Mesenteric fat pad (tissue), 1 donor: ENCODE results near the gene WDR27. TPM values are rescaled to one million over a fixed set of nuclear protein-coding genes. Genes with fewer than 3 reads are reported as not detected.
"Not testable (repeated sequence)": the region's sequence is repeated elsewhere in the genome, so short reads cannot be mapped to it uniquely, and the experiment has no call there.

Source experiments
- DNase-seq: peaks from one replicate; pipeline ENCODE4 v3.0.0-alpha.2; 2020; ENCODE audit warnings: low spot score
- total RNA-seq: library from RNA; stranded (reverse); fragmentation: NEBNext Ultra II Directional; extraction: Animal tissue kit (Norgen Biotek cat#: 25700); gene quantifications from one replicate; pipeline ENCODE4 v1.2.1, GENCODE V29; 2021
- donor health status: DM: yes; HTN: yes; CAD: no.

Gene WDR27
- total RNA-seq, 1 donor from 2014 or later: 24.6 TPM

- no peak for DNase-seq
Observed at GRCh38 chr6:169617562-169617961, 84.3 kb downstream of the WDR27 start.

GRCh38 chr6:169608609-169609008 is 93.2 kb downstream of the WDR27 start:
- not testable (repeated sequence) for DNase-seq

- DNase-seq: no peak
Observed at GRCh38 chr6:169604076-169604475, 97.8 kb downstream of the WDR27 start.

- not testable (repeated sequence) for DNase-seq
Observed at GRCh38 chr6:169601129-169601528, 100.7 kb downstream of the WDR27 start.

- DNase-seq: no peak
Observed at GRCh38 chr6:169592558-169592957, 109.3 kb downstream of the WDR27 start.

GRCh38 chr6:169591616-169592015 is 110.2 kb downstream of the WDR27 start:
- no peak for DNase-seq

- no peak for DNase-seq
Observed at GRCh38 chr6:169590376-169590939, 111.4 kb downstream of the WDR27 start.

GRCh38 chr6:169589699-169590257 is 112.1 kb downstream of the WDR27 start:
- no peak for DNase-seq

GRCh38 chr6:169589293-169589692 is 112.5 kb downstream of the WDR27 start:
- DNase-seq: no peak

GRCh38 chr6:169587975-169588374 is 113.9 kb downstream of the WDR27 start:
- no peak for DNase-seq

- no peak for DNase-seq
Observed at GRCh38 chr6:169583886-169584541, 117.8 kb downstream of the WDR27 start.

GRCh38 chr6:169579407-169580111 is 122.3 kb downstream of the WDR27 start:
- no peak for DNase-seq

GRCh38 chr6:169577974-169578373 is 123.9 kb downstream of the WDR27 start:
- DNase-seq: no peak

GRCh38 chr6:169577236-169577635 is 124.6 kb downstream of the WDR27 start:
- no peak for DNase-seq

GRCh38 chr6:169575821-169576220 is 126.0 kb downstream of the WDR27 start:
- DNase-seq: no peak

GRCh38 chr6:169575365-169575764 is 126.5 kb downstream of the WDR27 start:
- DNase-seq: no peak

GRCh38 chr6:169574420-169574819 is 127.4 kb downstream of the WDR27 start:
- DNase-seq: no peak

GRCh38 chr6:169573883-169574282 is 127.9 kb downstream of the WDR27 start:
- DNase-seq: no peak

GRCh38 chr6:169571123-169571962 is 130.5 kb downstream of the WDR27 start:
- DNase-seq: no peak

- DNase-seq: no peak
Observed at GRCh38 chr6:169568314-169569087, 133.3 kb downstream of the WDR27 start.

GRCh38 chr6:169567819-169568218 is 134.0 kb downstream of the WDR27 start:
- DNase-seq: no peak
